Esophagus squamous epithelium (tissue), 4 donors: ENCODE measurements around the gene PRKCA.

ENCODE experiments used
- POLR2A ChIP-seq, 4 donors: fragments of 450-650 bp; IDR thresholded peaks; one replicate each; pipeline ENCODE4 v1.6.1; 2017; ENCODE audit warnings: antibody characterized with exemption in 4 of 4, mild to moderate bottlenecking in 4 of 4, moderate library complexity in 3 of 4
- TF ChIP-seq, protein P1 (sequence below), 6 experiments: fragments of 450-650 bp in 4 of 6; fragments of 200-600 bp in 2 of 6; sonication (generic) in 2 of 6; IDR thresholded peaks; one replicate each; pipeline ENCODE4 v1.5.1; 2016 to 2019; ENCODE audit warnings: antibody characterized with exemption in 6 of 6, mild to moderate bottlenecking in 4 of 6, moderate library complexity in 4 of 6

DNA sequence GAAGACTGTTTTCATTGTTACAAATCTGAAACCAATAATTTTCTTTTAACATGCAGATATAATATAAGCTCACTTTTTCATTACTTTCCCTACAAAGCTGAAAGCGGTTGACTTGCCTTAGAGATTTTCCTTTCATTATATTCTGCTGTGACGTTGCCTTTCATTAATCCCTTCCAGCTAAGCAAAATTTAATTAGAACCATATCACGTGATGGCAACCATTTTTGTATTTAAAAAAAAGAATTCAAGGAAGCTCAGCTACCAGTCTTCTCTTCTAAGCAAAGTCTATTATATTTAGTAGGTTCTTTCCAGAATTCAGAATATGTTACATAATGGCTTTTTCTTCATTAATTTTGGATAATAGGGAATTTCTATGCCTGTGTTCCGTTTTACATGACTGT lies 186.5 kb downstream of the PRKCA start:
- TF ChIP-seq, protein P1, sequence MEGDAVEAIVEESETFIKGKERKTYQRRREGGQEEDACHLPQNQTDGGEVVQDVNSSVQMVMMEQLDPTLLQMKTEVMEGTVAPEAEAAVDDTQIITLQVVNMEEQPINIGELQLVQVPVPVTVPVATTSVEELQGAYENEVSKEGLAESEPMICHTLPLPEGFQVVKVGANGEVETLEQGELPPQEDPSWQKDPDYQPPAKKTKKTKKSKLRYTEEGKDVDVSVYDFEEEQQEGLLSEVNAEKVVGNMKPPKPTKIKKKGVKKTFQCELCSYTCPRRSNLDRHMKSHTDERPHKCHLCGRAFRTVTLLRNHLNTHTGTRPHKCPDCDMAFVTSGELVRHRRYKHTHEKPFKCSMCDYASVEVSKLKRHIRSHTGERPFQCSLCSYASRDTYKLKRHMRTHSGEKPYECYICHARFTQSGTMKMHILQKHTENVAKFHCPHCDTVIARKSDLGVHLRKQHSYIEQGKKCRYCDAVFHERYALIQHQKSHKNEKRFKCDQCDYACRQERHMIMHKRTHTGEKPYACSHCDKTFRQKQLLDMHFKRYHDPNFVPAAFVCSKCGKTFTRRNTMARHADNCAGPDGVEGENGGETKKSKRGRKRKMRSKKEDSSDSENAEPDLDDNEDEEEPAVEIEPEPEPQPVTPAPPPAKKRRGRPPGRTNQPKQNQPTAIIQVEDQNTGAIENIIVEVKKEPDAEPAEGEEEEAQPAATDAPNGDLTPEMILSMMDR (IDR thresholded peaks at IDR 0.05): no peak
- TF ChIP-seq POLR2A (IDR thresholded peaks at IDR 0.05): no peak
